ENCODE data around the gene ZNF746. TPM values are rescaled to one million over a fixed set of nuclear protein-coding genes. Genes with fewer than 3 reads are reported as not detected.

The ZNF746 gene
- total RNA-seq (2016; rRNA removed; fragmentation: Illumina TruSeq; extraction: Trizol) (8.0 and 8.1 TPM in 2 replicates), polyA plus RNA-seq (2011; rRNA removed) (3.8 and 4.1 TPM in 2 replicates), polyA minus RNA-seq (2011; rRNA and poly(A)+ RNA removed; ENCODE audit: low replicate concordance) (11.2 and 15.4 TPM in 2 replicates), Bru-seq, nascent RNA (percentile 78 among the genes with signal in this experiment), BruChase-seq, experiment 1, labeled RNA remaining after a 6-hour chase (percentile 66 among the genes with signal in this experiment), BruChase-seq, experiment 2, labeled RNA remaining after a 2-hour chase (percentile 73 among the genes with signal in this experiment)
- 1.4 and 1.5 TPM in 2 replicates for total RNA-seq (2016; cell fraction: cytosol; rRNA removed; fragmentation: Illumina TruSeq; extraction: Trizol; ENCODE audit: low read depth)
- total RNA-seq (2016; cell fraction: insoluble cytoplasmic fraction; rRNA removed; fragmentation: Illumina TruSeq; extraction: Trizol): 6.1 and 8.8 TPM in 2 replicates
- total RNA-seq (2016; cell fraction: membrane; rRNA removed; fragmentation: Illumina TruSeq; extraction: Trizol): 4.5 and 5.4 TPM in 2 replicates
- 6.8 and 7.9 TPM in 2 replicates for total RNA-seq (2016; cell fraction: nucleus; rRNA removed; fragmentation: Illumina TruSeq; extraction: Trizol)
- 2.1 and 2.5 TPM in 2 replicates for polyA plus RNA-seq (2011; cell fraction: cytosol; rRNA removed)
- polyA plus RNA-seq (2011; cell fraction: nucleus; rRNA removed): 12.0 and 13.8 TPM in 2 replicates
- 3.9 and 4.3 TPM in 2 replicates for polyA plus RNA-seq (2012)
- 0.61 and 0.66 TPM in 2 replicates for polyA plus RNA-seq (2016; cell fraction: cytosol; fragmentation: Illumina TruSeq; extraction: Trizol; ENCODE audit: low read depth)
- 4.8 and 8.0 TPM in 2 replicates for polyA plus RNA-seq (2016; cell fraction: insoluble cytoplasmic fraction; fragmentation: Illumina TruSeq; extraction: Trizol; ENCODE audit: low read depth)
- 1.5 and 1.8 TPM in 2 replicates for polyA plus RNA-seq (2016; cell fraction: membrane; fragmentation: Illumina TruSeq; extraction: Trizol; ENCODE audit: low read depth)
- 15.0 and 16.0 TPM in 2 replicates for polyA plus RNA-seq (2016; cell fraction: nucleus; fragmentation: Illumina TruSeq; extraction: Trizol; ENCODE audit: insufficient read depth, low read depth)
- 4.7 and 5.1 TPM in 2 replicates for polyA minus RNA-seq (2011; cell fraction: cytosol; rRNA and poly(A)+ RNA removed)
- polyA minus RNA-seq (2011; cell fraction: nucleus; rRNA and poly(A)+ RNA removed): 10.4 and 12.0 TPM in 2 replicates
- long read RNA-seq, experiment 1, partial matches to known transcripts: 0 of 2 reads
- long read RNA-seq, experiment 1, other reads (novel, unspliced or antisense): 2 of 2 reads
- long read RNA-seq, experiment 2, transcript ZNF746-201 (7 exons, 3,806 nt): major isoform, 5 of 25 reads
- long read RNA-seq, experiment 2, transcript ZNF746-205 (7 exons, 3,949 nt): major isoform, 5 of 25 reads
- long read RNA-seq, experiment 2, partial matches to known transcripts: 1 of 25 reads
- long read RNA-seq, experiment 2, other reads (novel, unspliced or antisense): 13 of 25 reads

DNA sequence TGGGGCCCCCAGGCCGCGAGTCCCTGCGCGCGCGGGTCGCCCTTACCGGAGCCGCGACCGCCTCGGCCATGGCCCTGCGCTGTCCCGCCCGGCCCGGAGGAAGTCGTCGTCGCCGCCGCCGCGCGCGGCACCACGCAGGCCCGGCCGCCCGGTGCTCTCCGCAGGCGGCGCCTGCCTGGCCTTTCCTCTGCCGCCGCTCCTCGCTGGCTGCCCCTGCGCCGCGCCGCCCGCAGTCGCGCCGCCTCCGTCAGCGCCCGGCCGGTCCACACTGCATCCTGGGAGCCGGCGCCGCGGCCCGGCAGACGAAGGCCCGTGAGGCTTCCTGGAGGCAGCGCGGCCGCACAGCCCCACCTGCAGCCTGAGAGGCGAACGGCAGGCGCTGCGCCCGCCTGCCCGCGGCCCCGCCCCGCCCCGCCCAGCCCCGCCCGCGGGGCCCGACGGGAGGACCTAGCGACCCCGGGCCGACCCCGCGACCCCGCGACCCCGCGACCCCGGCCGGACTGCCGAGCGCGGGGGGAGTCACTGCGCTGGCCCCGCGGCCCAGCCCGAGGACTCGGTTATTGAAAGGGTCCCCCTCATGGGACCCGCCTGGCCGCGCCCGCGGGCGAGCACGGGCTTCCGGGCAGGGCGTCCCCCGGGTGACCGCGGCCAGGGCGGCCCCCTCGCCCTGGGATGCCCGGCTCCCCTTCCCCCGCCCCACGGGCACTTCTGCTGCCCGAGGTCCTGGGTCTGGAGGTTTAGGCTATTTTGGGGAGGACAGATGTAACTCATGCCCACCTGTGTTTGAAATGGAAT is at the start of gene ZNF746:
Gene ZNF746, minus strand, starts transcription at position 343 of the 795 bp plus-strand sequence. Its CDS starts 273 bp downstream, at position 70.
- BruUV-seq (replicated peaks): no TSS peak
- Histone ChIP-seq H3K36me3 (replicated peaks in 1 of 2; ENCODE audit: control insufficient read depth in 1 of 2, insufficient read depth in 2 of 2, low read length in 2 of 2) (peaks cover 8 to 13% of the 10 kb centered on the region in 2 experiments; a peak in 4 of 5 replicates), H3K9ac (ENCODE audit: insufficient read depth, low read depth, low read length) (peak within 1 kb of the TSS; percentile 70), H4K20me1 (ENCODE audit: insufficient read depth, low read length) (no peaks in the 10 kb centered on the region), H3K4me3 (replicated peaks in 1 of 3; ENCODE audit: insufficient read depth in 1 of 3, low read depth in 2 of 3, low read length in 3 of 3) (peak within 1 kb of the TSS; percentile 68 to 85 (median 77)), H3K4me1 (ENCODE audit: insufficient read depth, low read length) (peaks cover 18% of the 10 kb centered on the region), H3K79me2 (ENCODE audit: insufficient read depth, low read length) (peaks cover 15% of the 10 kb centered on the region), H3K27me3 (ENCODE audit: control insufficient read depth in 1 of 2, insufficient read depth in 2 of 2, low read length in 2 of 2) (peaks cover 2 to 39% of the 10 kb centered on the region in 2 experiments; a peak in 4 of 5 replicates), H3K9me3 (ENCODE audit: low read length) (no peaks in the 10 kb centered on the region), H3K4me2 (ENCODE audit: low read depth, low read length) (peak within 1 kb of the TSS; percentile 84), H3K27ac (ENCODE audit: extremely low read length, insufficient read depth, low read length) (peak within 1 kb of the TSS; percentile 55), H2AFZ (ENCODE audit: low read length) (peak within 1 kb of the TSS; percentile 29)
- ChIA-PET CTCF (ENCODE audit: low intra/inter-chr PET ratio, low total read pairs) (interaction anchor here (0.8 to 2.3 kb wide), 3 partner anchors 37 to 425 kb away, joined by 3 to 8 read pairs (median 4); partner anchors contain the start of genes ZNF212 and ZNF777), POLR2A (interaction anchor here (2.0 kb wide), 1 partner anchor 37 kb away, joined by 9 read pairs; the partner anchor contains the start of gene ZNF777)
- FAIRE-seq (no peak), ATAC-seq (peak; percentile 85), DNase-seq (ENCODE audit: low spot score) (peak; percentile 67)
- WGBS (ENCODE audit: low lambda C conversion rate): 0% methylated on average over 5 of the region's 109 CpGs
- intact Hi-C loops (cut with micrococcal nuclease; ENCODE audit: unreplicated experiment): loop anchor here (1.0 kb wide), 3 partner anchors 36 to 187 kb away; partner anchors contain the start of gene ZNF777
- in situ Hi-C loops (cut with HindIII; ENCODE audit: extremely low pct_ligation_motif_present, low pct_unique_long_range_greater_than_20kb): no loop called here
- TF ChIP-seq CREM (IDR thresholded peaks at IDR 0.05): no peak
- TF ChIP-seq CREM (CRISPR knock-in tag; IDR thresholded peaks at IDR 0.05): no peak
- TF ChIP-seq STAG1 (CRISPR knock-in tag; IDR thresholded peaks at IDR 0.05): peak; percentile 67
- no peak for TF ChIP-seq ZC3H4 (CRISPR knock-in tag; IDR thresholded peaks at IDR 0.05; ENCODE audit: borderline replicate concordance)
- TF ChIP-seq, protein P1, sequence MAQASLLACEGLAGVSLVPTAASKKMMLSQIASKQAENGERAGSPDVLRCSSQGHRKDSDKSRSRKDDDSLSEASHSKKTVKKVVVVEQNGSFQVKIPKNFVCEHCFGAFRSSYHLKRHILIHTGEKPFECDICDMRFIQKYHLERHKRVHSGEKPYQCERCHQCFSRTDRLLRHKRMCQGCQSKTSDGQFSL (CRISPR knock-in tag; IDR thresholded peaks at IDR 0.05): no peak
- TF ChIP-seq SIN3A (IDR thresholded peaks at IDR 0.05; ENCODE audit: borderline replicate concordance, low read depth, low read length): peak; percentile 49; the same call in 1 of the 2 replicates
- TF ChIP-seq CENPX (CRISPR knock-in tag; IDR thresholded peaks at IDR 0.05): no peak
- no peak for TF ChIP-seq U2AF1 (optimal IDR thresholded peaks at IDR 0.05; ENCODE audit: low read depth, low read length)
- TF ChIP-seq MED1 (CRISPR knock-in tag; IDR thresholded peaks at IDR 0.05): 0 out of 2 replicates have a peak, but pooled peaks have one; percentile 6
- TF ChIP-seq HOXD1 (CRISPR knock-in tag; IDR thresholded peaks at IDR 0.05): no peak
- TF ChIP-seq MYPOP (CRISPR knock-in tag; IDR thresholded peaks at IDR 0.05): no peak
- TF ChIP-seq NR2F1 (CRISPR knock-in tag; IDR thresholded peaks at IDR 0.05): peak; percentile 26 to 74; a peak in 3 of 4 replicates
- TF ChIP-seq ZFP36L1 (CRISPR knock-in tag; IDR thresholded peaks at IDR 0.05): no peak
- TF ChIP-seq E2F5 (CRISPR knock-in tag; conservative IDR thresholded peaks at IDR 0.05): no peak
- no peak for TF ChIP-seq ESRRA (CRISPR knock-in tag; IDR thresholded peaks at IDR 0.05; ENCODE audit: low read depth)
- TF ChIP-seq RXRA (CRISPR knock-in tag; IDR thresholded peaks at IDR 0.05): no peak
